Left ventricle myocardium inferior (tissue), 1 donor: ENCODE measurements around the gene MIER1. TPM values are rescaled to one million over a fixed set of nuclear protein-coding genes. Genes with fewer than 3 reads are reported as not detected.

Experiments
- DNase-seq: peaks from one replicate; pipeline ENCODE4 v3.0.0-alpha.2; 2020
- H3K27ac ChIP-seq: fragments of 200-600 bp; replicated peaks from 2 replicates; pipeline ENCODE4 v1.8.0; 2021
- H3K27me3 ChIP-seq: fragments of 200-600 bp; 2 replicates; pipeline ENCODE4 v1.8.0; 2021; ENCODE audit warnings: low read depth
- H3K36me3 ChIP-seq: fragments of 200-600 bp; 2 replicates; pipeline ENCODE4 v1.8.0; 2021
- H3K4me1 ChIP-seq: fragments of 200-600 bp; 2 replicates; pipeline ENCODE4 v1.8.0; 2021
- H3K4me3 ChIP-seq: fragments of 200-600 bp; 2 replicates; pipeline ENCODE4 v1.8.0; 2021; ENCODE audit warnings: mild to moderate bottlenecking, moderate library complexity
- H3K9me3 ChIP-seq: fragments of 200-600 bp; replicated peaks from 2 replicates; pipeline ENCODE4 v1.8.0; 2021
- CTCF ChIP-seq: fragments of 200-600 bp; IDR thresholded peaks from 2 replicates; pipeline ENCODE4 v1.8.0; 2021; ENCODE audit warnings: antibody characterized with exemption, mild to moderate bottlenecking, borderline replicate concordance
- intact Hi-C: fragments of 100-400 bp; cut with micrococcal nuclease; formaldehyde crosslinking; loops from one replicate; pipeline ENCODE4 v1.11.0; 2022
- total RNA-seq: library from RNA; stranded (reverse); fragmentation: NEBNext Ultra II Directional; extraction: Animal tissue kit (Norgen Biotek cat#: 25700); gene quantifications from one replicate; pipeline ENCODE4 v1.2.1, GENCODE V29; 2021
- donor health status: DM: no; HTN: yes; CAD: no; lungs with severe emphysema.

Gene MIER1
- total RNA-seq, 1 donor from 2014 or later = 18.1 TPM

- Histone ChIP-seq H3K27me3 (no peaks in the 10 kb centered on the region), H3K9me3 (no peaks in the 10 kb centered on the region), H3K27ac (no peak overlapping the region), H3K4me1 (peaks cover 75% of the 10 kb centered on the region), H3K4me3 (no peak overlapping the region), H3K36me3 (peaks cover 8% of the 10 kb centered on the region)
- no peak for DNase-seq
- TF ChIP-seq CTCF = no peak
- intact Hi-C loops = no loop called here
Measured at GRCh38 chr1:66938613-66939012, 13.8 kb downstream of the MIER1 start.

- intact Hi-C loops = no loop called here
- Histone ChIP-seq H3K4me1 (peaks cover 73% of the 10 kb centered on the region), H3K9me3 (no peaks in the 10 kb centered on the region), H3K4me3 (no peak overlapping the region), H3K27me3 (no peaks in the 10 kb centered on the region), H3K27ac (no peak overlapping the region), H3K36me3 (peaks cover 20% of the 10 kb centered on the region)
- TF ChIP-seq CTCF = no peak
- no peak for DNase-seq
Measured at GRCh38 chr1:66940981-66941380, 16.2 kb downstream of the MIER1 start.

- Histone ChIP-seq H3K36me3 (peaks cover 44% of the 10 kb centered on the region), H3K27me3 (no peaks in the 10 kb centered on the region), H3K4me1 (peaks cover 76% of the 10 kb centered on the region), H3K9me3 (no peaks in the 10 kb centered on the region), H3K27ac (no peak overlapping the region), H3K4me3 (no peak overlapping the region)
- no peak for DNase-seq
- no peak for TF ChIP-seq CTCF
- intact Hi-C loops = no loop called here
Measured at GRCh38 chr1:66943361-66943969, 18.7 kb downstream of the MIER1 start.

- Histone ChIP-seq H3K9me3 (no peaks in the 10 kb centered on the region), H3K4me3 (no peak overlapping the region), H3K36me3 (peaks cover 51% of the 10 kb centered on the region), H3K27me3 (no peaks in the 10 kb centered on the region), H3K4me1 (peaks cover 69% of the 10 kb centered on the region), H3K27ac (no peak overlapping the region)
- DNase-seq = no peak
- no peak for TF ChIP-seq CTCF
- intact Hi-C loops = no loop called here
Measured at GRCh38 chr1:66944330-66945274, 19.8 kb downstream of the MIER1 start.

GRCh38 chr1:66945316-66945715 lies 20.5 kb downstream of the MIER1 start:
- Histone ChIP-seq H3K27me3 (no peaks in the 10 kb centered on the region), H3K27ac (no peak overlapping the region), H3K4me3 (no peak overlapping the region), H3K9me3 (no peaks in the 10 kb centered on the region), H3K36me3 (peaks cover 53% of the 10 kb centered on the region), H3K4me1 (peaks cover 68% of the 10 kb centered on the region)
- no peak for DNase-seq
- TF ChIP-seq CTCF = no peak
- intact Hi-C loops = no loop called here
